SIG-M5 (cell line): ENCODE data around the gene CEND1.
"Not testable (repeated sequence)": the region's sequence is repeated elsewhere in the genome, so short reads cannot be mapped to it uniquely, and the experiment has no call there.

Source experiments
- DNase-seq: peaks from one replicate; lab custom pipeline; 2025; lab: John Stamatoyannopoulos, UW

Gene CEND1

GRCh38 chr11:763549-764321, 26.2 kb downstream of the CEND1 start:
- DNase-seq, result no peak

- DNase-seq, result no peak
Measured at GRCh38 chr11:763073-763463, 26.8 kb downstream of the CEND1 start.

DNA sequence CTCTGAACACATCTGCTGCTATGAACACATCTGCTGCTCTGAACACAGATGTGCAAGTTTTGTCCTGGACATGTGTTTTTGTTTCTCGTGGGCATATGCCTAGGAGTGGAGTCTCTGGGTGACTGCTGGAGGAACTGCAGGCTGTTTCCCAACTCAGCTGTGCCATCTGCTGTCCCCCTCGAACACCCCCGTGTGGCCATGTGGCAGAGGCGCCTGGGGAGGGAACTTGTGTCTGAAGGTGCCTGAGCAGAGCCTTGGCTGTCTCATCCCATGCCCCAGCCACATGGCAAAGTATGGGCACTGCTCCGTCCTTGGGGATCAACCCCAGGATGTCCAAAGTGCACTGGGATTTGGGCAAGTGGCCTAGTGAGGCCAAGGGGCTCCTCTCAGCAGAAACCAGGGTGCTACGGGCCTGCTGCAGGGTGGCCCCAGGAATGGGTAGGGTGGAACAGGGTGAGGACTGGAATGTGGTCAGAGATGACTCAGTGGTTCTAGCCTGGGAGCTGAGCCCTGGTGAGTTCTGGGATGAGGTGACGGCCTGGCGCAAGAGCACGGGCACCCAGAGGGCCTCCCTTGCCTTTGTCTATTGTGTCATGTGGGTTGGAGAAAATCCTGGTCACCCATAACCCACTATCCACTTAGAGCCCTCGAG, 27.3 kb downstream of the CEND1 start:
- DNase-seq, result no peak

- no peak for DNase-seq
Measured at GRCh38 chr11:761526-762108, 28.3 kb downstream of the CEND1 start.

GRCh38 chr11:760236-760635, 29.7 kb downstream of the CEND1 start:
- DNase-seq, result no peak

GRCh38 chr11:749731-750130, 40.2 kb downstream of the CEND1 start:
- DNase-seq, result peak; percentile 17

DNA sequence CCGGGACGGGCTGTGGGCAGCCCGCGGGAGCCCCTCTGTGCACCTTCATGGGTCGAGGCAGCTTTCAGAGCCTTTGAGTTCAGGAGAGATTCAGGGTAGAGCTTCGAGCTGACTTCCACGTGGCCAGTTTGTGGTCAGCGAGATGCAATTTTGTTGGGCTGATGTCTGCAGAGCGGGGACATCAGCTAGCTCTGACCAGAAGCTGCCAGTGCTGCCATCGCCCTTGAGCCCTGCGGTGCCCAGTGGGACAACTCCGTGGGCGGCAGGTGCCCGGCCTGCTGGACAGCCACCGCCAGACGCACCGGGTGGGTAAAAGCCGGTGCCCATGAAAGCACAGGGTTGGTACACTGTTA, 41.9 kb downstream of the CEND1 start:
- no peak for DNase-seq

- no peak for DNase-seq
Measured at GRCh38 chr11:747158-748006, 42.5 kb downstream of the CEND1 start, which contains the start of gene TALDO1. Gene TALDO1 (plus strand): TSS chr11:747464. CDS start chr11:747482, 18 bp downstream.

DNA sequence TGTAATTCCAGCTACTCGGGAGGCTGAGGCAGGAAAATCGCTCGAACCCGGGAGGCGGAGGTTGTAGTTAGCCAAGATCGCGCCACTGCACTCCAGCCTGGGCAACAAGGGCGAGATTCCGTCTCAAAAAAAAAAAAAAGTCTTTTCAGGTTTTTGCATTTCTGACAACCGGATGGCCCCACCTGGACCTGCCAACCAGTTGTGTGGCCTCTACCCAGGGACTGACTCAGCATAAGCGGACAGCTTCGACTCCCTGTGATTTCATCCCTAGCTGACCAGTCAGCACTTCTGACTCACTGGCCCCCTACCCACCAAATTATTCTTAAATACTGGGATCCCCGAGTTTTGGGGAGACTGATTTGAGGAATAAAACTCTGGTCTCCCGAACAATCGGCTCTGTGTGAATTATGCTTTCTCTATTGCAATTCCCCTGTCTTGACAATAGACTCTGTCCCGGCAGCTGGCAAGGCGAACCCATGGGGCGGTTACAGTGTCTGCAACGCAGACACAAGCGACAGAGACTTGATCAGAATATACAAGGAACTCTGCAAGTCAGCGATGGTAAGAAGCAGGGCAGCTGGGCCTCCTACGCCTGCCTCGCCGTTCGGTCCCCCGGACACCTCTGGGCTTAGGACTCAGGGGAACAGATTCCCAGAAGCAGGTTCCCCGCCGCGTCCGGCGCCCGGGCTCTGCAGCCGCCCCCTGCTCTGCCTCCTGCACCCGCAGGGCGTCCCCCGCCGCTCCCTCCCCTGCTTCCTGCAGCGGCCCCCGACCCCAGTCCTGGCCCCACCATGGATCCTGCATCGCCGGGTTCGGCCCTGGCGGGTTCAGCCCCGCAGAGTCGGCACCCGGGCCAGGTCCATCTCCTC, 43.4 kb downstream of the CEND1 start:
- DNase-seq, result no peak

DNA sequence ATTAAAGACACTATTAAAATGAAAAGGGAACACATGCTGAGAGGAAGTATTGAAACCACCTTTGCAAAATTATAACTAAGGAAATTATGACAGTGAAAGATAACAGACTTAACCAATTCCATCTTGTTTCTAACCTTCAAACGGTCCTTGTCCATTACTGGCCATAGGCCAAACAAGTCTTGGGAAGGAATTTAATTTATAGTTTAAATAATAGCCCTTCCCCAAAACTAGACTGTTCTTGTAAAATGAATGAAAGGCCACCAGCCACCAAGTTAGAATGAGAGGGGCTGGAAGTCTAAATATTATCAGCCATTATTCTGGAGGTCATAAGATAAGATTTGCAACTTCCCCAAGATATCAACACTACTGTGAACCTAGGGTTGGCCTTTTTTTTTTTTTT, 44.5 kb downstream of the CEND1 start:
- no peak for DNase-seq

- DNase-seq, result no peak
Measured at GRCh38 chr11:742571-743201, 47.2 kb downstream of the CEND1 start.

- DNase-seq, result no peak
Measured at GRCh38 chr11:742156-742546, 47.7 kb downstream of the CEND1 start.

DNA sequence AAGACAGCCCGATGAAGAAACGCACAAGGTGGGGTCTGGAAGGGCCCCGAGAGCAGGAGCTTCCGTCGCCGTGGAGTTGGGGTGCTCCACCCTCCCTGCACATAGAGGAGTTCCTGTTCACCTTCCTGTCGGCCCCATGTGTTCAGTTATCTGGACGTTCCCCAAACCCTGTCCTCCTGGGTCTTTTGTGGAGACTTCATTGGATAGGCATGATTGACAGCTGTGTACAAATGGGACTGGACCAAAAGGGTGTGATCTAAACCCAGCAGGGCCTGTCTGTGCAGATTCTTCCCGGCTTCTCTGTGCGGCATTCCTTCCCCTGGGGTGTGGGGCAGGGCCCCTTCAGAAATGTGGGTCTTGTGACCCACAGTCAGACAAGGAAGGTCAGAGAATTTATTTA, 52.0 kb downstream of the CEND1 start:
- not testable (repeated sequence) for DNase-seq

GRCh38 chr11:737366-737765, 52.5 kb downstream of the CEND1 start:
- no peak for DNase-seq
